Effector memory CD4-positive, alpha-beta T cell (primary cell): ENCODE measurements around the gene SPPL2B.

Experiments used
- DNase-seq, 3 donors: peaks; one replicate each; pipeline ENCODE4 v3.0.0-alpha.2; 2020
- H3K27ac ChIP-seq: 2 replicates; pipeline ENCODE4 v1.7.0; 2013; ENCODE audit warnings: mild to moderate bottlenecking, low read length, moderate library complexity; ENCODE audit not compliant: insufficient read depth, poor library complexity, severe bottlenecking
- H3K27me3 ChIP-seq: replicated peaks from 2 replicates; pipeline ENCODE4 v1.7.0; 2013; ENCODE audit warnings: mild to moderate bottlenecking, low read length; ENCODE audit not compliant: insufficient read depth, control insufficient read depth, poor library complexity, severe bottlenecking
- H3K36me3 ChIP-seq: 2 replicates; pipeline ENCODE4 v1.7.0; 2013; ENCODE audit warnings: mild to moderate bottlenecking, low read length, moderate library complexity; ENCODE audit not compliant: control insufficient read depth, insufficient read depth
- H3K4me1 ChIP-seq: 2 replicates; pipeline ENCODE4 v1.7.0; 2013; ENCODE audit warnings: low read length, mild to moderate bottlenecking; ENCODE audit not compliant: control insufficient read depth, insufficient read depth, poor library complexity, severe bottlenecking
- H3K4me3 ChIP-seq: 2 replicates; pipeline ENCODE4 v1.7.0; 2013; ENCODE audit warnings: low read length, low read depth, mild to moderate bottlenecking; ENCODE audit not compliant: insufficient read depth, poor library complexity, severe bottlenecking
- H3K9me3 ChIP-seq: 2 replicates; pipeline ENCODE4 v1.7.0; 2013; ENCODE audit warnings: mild to moderate bottlenecking, low read length, moderate library complexity; ENCODE audit not compliant: control insufficient read depth

The SPPL2B gene

GRCh38 chr19:2355168-2356035 is 26.9 kb downstream of the SPPL2B start:
- Histone ChIP-seq H3K27ac (no peak overlapping the region), H3K4me1 (no peaks in the 10 kb centered on the region), H3K27me3 (no peaks in the 10 kb centered on the region), H3K36me3 (peaks cover 8% of the 10 kb centered on the region), H3K4me3 (no peak overlapping the region), H3K9me3 (no peaks in the 10 kb centered on the region)
- no peak for DNase-seq

- no peaks in the 10 kb centered on the region for H3K9me3 ChIP-seq
- H3K4me3 ChIP-seq = no peak overlapping the region
- no peaks in the 10 kb centered on the region for H3K27me3 ChIP-seq
- H3K27ac ChIP-seq = no peak overlapping the region
- H3K4me1 ChIP-seq = no peaks in the 10 kb centered on the region
- DNase-seq = no peak
- peaks cover 8% of the 10 kb centered on the region for H3K36me3 ChIP-seq
Observed at GRCh38 chr19:2356036-2356646, 27.7 kb downstream of the SPPL2B start.

GRCh38 chr19:2357279-2358206 is 29.1 kb downstream of the SPPL2B start:
- peaks cover 8% of the 10 kb centered on the region for H3K36me3 ChIP-seq
- no peak for DNase-seq
- no peak overlapping the region for H3K4me3 ChIP-seq
- H3K27ac ChIP-seq = no peak overlapping the region
- no peaks in the 10 kb centered on the region for H3K27me3 ChIP-seq
- H3K4me1 ChIP-seq = no peaks in the 10 kb centered on the region
- H3K9me3 ChIP-seq = no peaks in the 10 kb centered on the region

DNA sequence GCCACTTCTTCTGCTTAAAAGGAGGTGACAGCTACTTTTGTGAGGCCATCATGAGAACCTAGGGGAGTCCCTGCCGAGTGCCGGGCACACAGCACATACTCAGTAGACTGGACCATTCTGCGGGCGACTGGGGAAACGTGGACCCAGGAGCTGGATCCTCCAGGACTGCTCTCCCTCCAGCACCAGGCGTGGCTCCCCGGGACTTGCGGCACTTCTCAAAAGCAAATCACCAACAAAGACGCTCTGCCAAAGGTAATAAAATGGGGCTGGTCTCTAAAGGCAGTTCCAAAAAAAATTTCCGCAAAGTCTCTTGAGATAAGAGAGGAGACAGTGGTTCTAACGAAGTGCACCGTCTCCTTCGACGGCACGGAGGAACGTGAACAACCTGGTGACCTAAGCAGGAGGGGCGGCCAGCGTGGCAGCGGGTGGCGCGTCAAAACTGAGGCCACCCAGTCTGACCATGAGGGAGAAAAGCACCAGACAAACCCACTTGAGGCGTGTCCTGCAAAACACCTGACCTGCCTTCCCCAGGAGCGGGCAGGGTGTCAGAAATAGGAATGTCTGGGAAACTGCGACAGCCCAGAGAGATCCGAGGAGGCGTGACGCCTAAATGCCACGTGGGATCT is 30.2 kb downstream of the SPPL2B start:
- H3K27me3 ChIP-seq = no peaks in the 10 kb centered on the region

DNA sequence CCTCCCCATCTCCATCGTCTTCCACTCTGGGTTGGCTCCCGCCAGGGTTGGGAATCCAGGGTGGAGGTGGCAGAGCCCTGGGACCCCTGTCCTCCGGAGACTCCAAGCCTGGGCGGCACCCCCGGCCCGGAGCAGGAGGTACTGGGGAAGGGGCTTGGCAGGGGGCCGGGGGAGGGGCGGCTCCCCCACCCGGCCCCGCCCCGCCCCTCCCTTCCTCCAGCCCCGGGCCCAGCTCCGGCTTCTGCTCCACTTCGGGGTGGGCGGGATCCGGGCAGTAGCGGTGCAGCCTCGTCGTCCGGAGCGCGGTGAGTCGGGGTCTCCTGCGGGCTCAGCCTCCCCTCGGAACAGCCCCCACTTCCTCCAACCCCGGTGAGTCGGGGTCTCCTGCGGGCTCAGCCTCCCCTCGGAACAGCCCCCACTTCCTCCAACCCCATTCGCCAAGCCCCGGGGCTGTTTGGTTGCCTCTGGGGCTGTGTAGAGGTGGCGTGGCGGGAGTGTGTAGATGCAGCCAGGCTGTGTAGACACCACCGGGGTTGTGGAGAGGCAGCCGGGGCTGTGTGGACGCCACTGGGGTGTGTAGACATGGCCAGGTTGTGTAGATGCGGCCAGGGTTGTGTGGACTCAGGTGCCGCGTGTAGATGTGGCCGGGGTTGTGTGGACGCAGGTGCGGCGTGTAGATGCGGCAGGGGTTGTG is 31.7 kb downstream of the SPPL2B start, which contains the start of gene TMPRSS9:
Gene TMPRSS9 (plus strand): TSS at position 274 of the 694 bp plus-strand sequence. CDS start 29,521 bp downstream, outside the sequence.
- no peaks in the 10 kb centered on the region for H3K27me3 ChIP-seq
- H3K9me3 ChIP-seq = no peaks in the 10 kb centered on the region
- no peak within 1 kb of the TSS for H3K27ac ChIP-seq
- H3K4me3 ChIP-seq = no peak within 1 kb of the TSS
- H3K4me1 ChIP-seq = no peaks in the 10 kb centered on the region
- no peaks in the 10 kb centered on the region for H3K36me3 ChIP-seq
- DNase-seq = no peak

More for the DNA sequence above, 30.2 kb downstream of the SPPL2B start:
- no peak for DNase-seq
- H3K9me3 ChIP-seq = no peaks in the 10 kb centered on the region
- no peaks in the 10 kb centered on the region for H3K4me1 ChIP-seq
- peaks cover 1% of the 10 kb centered on the region for H3K36me3 ChIP-seq
- H3K4me3 ChIP-seq = no peak overlapping the region
- H3K27ac ChIP-seq = no peak overlapping the region

DNA sequence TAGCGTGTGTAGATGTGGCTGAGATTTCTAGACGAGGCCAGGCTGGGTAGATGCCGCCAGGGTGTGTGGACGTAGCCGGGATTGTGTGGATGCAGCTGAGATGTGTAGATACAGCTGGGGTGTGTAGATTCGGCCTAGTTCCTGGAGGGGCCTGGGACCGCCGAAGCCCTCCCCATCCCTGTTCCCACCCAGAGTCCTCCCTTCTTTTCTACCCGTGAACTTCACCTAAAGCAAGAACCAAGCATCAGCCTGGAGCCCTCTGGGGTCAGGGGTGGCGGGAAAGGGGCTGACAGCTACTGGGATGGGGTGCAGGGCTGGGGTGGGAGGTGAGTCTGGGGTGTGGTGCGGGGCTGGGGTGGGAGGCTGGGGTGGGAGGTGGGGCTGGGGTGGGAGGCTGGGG is 32.3 kb downstream of the SPPL2B start:
- H3K4me3 ChIP-seq = no peak overlapping the region
- H3K4me1 ChIP-seq = no peaks in the 10 kb centered on the region
- H3K27me3 ChIP-seq = no peaks in the 10 kb centered on the region
- H3K9me3 ChIP-seq = no peaks in the 10 kb centered on the region
- no peak overlapping the region for H3K27ac ChIP-seq
- H3K36me3 ChIP-seq = no peaks in the 10 kb centered on the region
- no peak for DNase-seq

- Histone ChIP-seq H3K4me1 (no peaks in the 10 kb centered on the region), H3K27me3 (no peaks in the 10 kb centered on the region), H3K27ac (no peak overlapping the region), H3K36me3 (no peaks in the 10 kb centered on the region), H3K4me3 (no peak overlapping the region), H3K9me3 (no peaks in the 10 kb centered on the region)
- no peak for DNase-seq
Observed at GRCh38 chr19:2361246-2362045, 33.0 kb downstream of the SPPL2B start.

- Histone ChIP-seq H3K27me3 (no peaks in the 10 kb centered on the region), H3K36me3 (no peaks in the 10 kb centered on the region), H3K4me1 (no peaks in the 10 kb centered on the region), H3K4me3 (no peak overlapping the region), H3K9me3 (no peaks in the 10 kb centered on the region), H3K27ac (no peak overlapping the region)
- no peak for DNase-seq
Observed at GRCh38 chr19:2362046-2362969, 33.8 kb downstream of the SPPL2B start.
